GM04504 (cell line): ENCODE data around the gene ZC3H12D.
"Not testable (repeated sequence)": the region's sequence is repeated elsewhere in the genome, so short reads cannot be mapped to it uniquely, and the experiment has no call there.

Source experiments
- DNase-seq: peaks from one replicate; pipeline ENCODE4 v3.0.0-alpha.2; 2012; ENCODE audit warnings: low read depth

ZC3H12D gene

GRCh38 chr6:149458806-149459205, 26.0 kb downstream of the ZC3H12D start:
- no peak for DNase-seq

- DNase-seq: no peak
Measured at GRCh38 chr6:149458196-149458595, 26.6 kb downstream of the ZC3H12D start.

- no peak for DNase-seq
Measured at GRCh38 chr6:149457316-149457884, 27.4 kb downstream of the ZC3H12D start.

- DNase-seq: no peak
Measured at GRCh38 chr6:149456311-149457021, 28.3 kb downstream of the ZC3H12D start.

GRCh38 chr6:149455031-149455732, 29.6 kb downstream of the ZC3H12D start:
- no peak for DNase-seq

GRCh38 chr6:149454346-149454848, 30.4 kb downstream of the ZC3H12D start:
- DNase-seq: peak; percentile 90

- DNase-seq: no peak
Measured at GRCh38 chr6:149453597-149454345, 31.0 kb downstream of the ZC3H12D start.

GRCh38 chr6:149452037-149452939, 32.5 kb downstream of the ZC3H12D start:
- no peak for DNase-seq

GRCh38 chr6:149451376-149452036, 33.3 kb downstream of the ZC3H12D start:
- DNase-seq: no peak

GRCh38 chr6:149450679-149451375, 34.0 kb downstream of the ZC3H12D start:
- no peak for DNase-seq

GRCh38 chr6:149449831-149450678, 34.8 kb downstream of the ZC3H12D start:
- DNase-seq: no peak

GRCh38 chr6:149448821-149449453, 35.9 kb downstream of the ZC3H12D start:
- DNase-seq: no peak

GRCh38 chr6:149446791-149447376, 37.9 kb downstream of the ZC3H12D start:
- DNase-seq: no peak

- no peak for DNase-seq
Measured at GRCh38 chr6:149445573-149445972, 39.2 kb downstream of the ZC3H12D start.

- no peak for DNase-seq
Measured at GRCh38 chr6:149445095-149445466, 39.7 kb downstream of the ZC3H12D start.

- DNase-seq: not testable (repeated sequence)
Measured at GRCh38 chr6:149444360-149445094, 40.3 kb downstream of the ZC3H12D start.

- no peak for DNase-seq
Measured at GRCh38 chr6:149443411-149444181, 41.2 kb downstream of the ZC3H12D start.
